PC-3 (cell line): ENCODE measurements around the gene ITGAL. TPM values are rescaled to one million over a fixed set of nuclear protein-coding genes. Genes with fewer than 3 reads are reported as not detected.

Experiments
- ATAC-seq: fragments of 200-7000 bp; cut with Tn5 transposase; 2 replicates; pipeline ENCODE4 v1.9.1; 2020; ENCODE audit warnings: mild to moderate bottlenecking, moderate library complexity
- BruUV-seq: library from RNA; stranded (reverse); fragments of 400-500 nt; replicated peaks from 2 replicates; lab custom pipeline; 2021; lab: Mats Ljungman, UMichigan
- CTCF ChIA-PET: fragments of 300-600 bp; sonication (Branson Sonifier 250); formaldehyde crosslinking; loops from one replicate; lab custom pipeline; 2022; ENCODE audit warnings: antibody characterized with exemption; lab: Charles Lee
- POLR2A ChIA-PET: fragments of 300-600 bp; sonication (Branson Sonifier 250); formaldehyde crosslinking; loops from one replicate; lab custom pipeline; 2022; ENCODE audit warnings: antibody characterized with exemption; ENCODE audit not compliant: unreplicated experiment; lab: Charles Lee
- DNase-seq: peaks from one replicate; pipeline ENCODE4 v3.0.0-alpha.2; 2015
- H2AFZ ChIP-seq: fragments of 300-600 bp; sonication (generic); 2 replicates; pipeline ENCODE4 v1.6.0; 2016; ENCODE audit warnings: antibody characterized with exemption, low read length
- H3F3A ChIP-seq: fragments of 300-600 bp; sonication (generic); one replicate; pipeline ENCODE4 v1.6.0; 2017; ENCODE audit warnings: antibody characterized with exemption, low read length, control low read depth, mild to moderate bottlenecking; ENCODE audit not compliant: unreplicated experiment
- H3K27ac ChIP-seq: fragments of 300-600 bp; sonication (generic); 2 replicates; pipeline ENCODE4 v1.5.1; 2016; ENCODE audit warnings: mild to moderate bottlenecking, low read length
- H3K27me3 ChIP-seq: fragments of 300-600 bp; sonication (generic); 2 replicates; pipeline ENCODE4 v1.6.1; 2016; ENCODE audit warnings: low read length, mixed read lengths
- H3K36me3 ChIP-seq: fragments of 300-600 bp; sonication (generic); 2 replicates; pipeline ENCODE4 v1.6.1; 2016; ENCODE audit warnings: low read depth, mixed run types, low read length, mixed read lengths
- H3K4me1 ChIP-seq: fragments of 300-600 bp; sonication (generic); 2 replicates; pipeline ENCODE4 v1.5.1; 2016; ENCODE audit warnings: low read length; ENCODE audit not compliant: insufficient read depth
- H3K4me2 ChIP-seq: fragments of 300-600 bp; sonication (generic); 2 replicates; pipeline ENCODE4 v1.6.0; 2016; ENCODE audit warnings: low read length
- H3K4me3 ChIP-seq: fragments of 300-600 bp; sonication (generic); 2 replicates; pipeline ENCODE4 v1.5.1; 2016; ENCODE audit warnings: mild to moderate bottlenecking, low read length, mixed read lengths
- H3K79me2 ChIP-seq: fragments of 300-600 bp; sonication (generic); 2 replicates; pipeline ENCODE4 v1.6.1; 2017; ENCODE audit warnings: low read length, mixed read lengths
- H3K9ac ChIP-seq: fragments of 300-600 bp; sonication (generic); 2 replicates; pipeline ENCODE4 v1.6.0; 2016; ENCODE audit warnings: mild to moderate bottlenecking, low read length
- H3K9me2 ChIP-seq: fragments of 300-600 bp; sonication (generic); replicated peaks from 2 replicates; pipeline ENCODE4 v1.6.1; 2016; ENCODE audit warnings: mixed run types, low read length, mixed read lengths
- H3K9me3 ChIP-seq: fragments of 300-600 bp; sonication (generic); 2 replicates; pipeline ENCODE4 v1.6.1; 2016; ENCODE audit warnings: low read length, mixed read lengths
- H4K20me1 ChIP-seq: fragments of 300-600 bp; sonication (generic); 2 replicates; pipeline ENCODE4 v1.6.1; 2016; ENCODE audit warnings: low read length, mixed read lengths
- EZH2 ChIP-seq: fragments of 300-600 bp; sonication (generic); IDR thresholded peaks from one replicate; pipeline ENCODE4 v1.6.1; 2017; ENCODE audit warnings: antibody characterized with exemption, mild to moderate bottlenecking, low read length; ENCODE audit not compliant: unreplicated experiment
- EZH2phosphoT487 ChIP-seq: fragments of 300-600 bp; sonication (generic); IDR thresholded peaks from 2 replicates; pipeline ENCODE4 v1.6.1; 2018; ENCODE audit warnings: mild to moderate bottlenecking, antibody characterized with exemption, low read length, borderline replicate concordance
- intact Hi-C: fragments of 100-400 bp; cut with micrococcal nuclease; formaldehyde crosslinking; loops from 2 replicates; pipeline ENCODE4 v1.9.0; 2023
- total RNA-seq: library from RNA; depleted of rRNA; stranded (reverse); fragments of >200 nt; gene quantifications from 2 replicates; pipeline ENCODE4 v1.2.3, GENCODE V29; 2014
- TF ChIP-seq, protein P1 (sequence below): fragments of 300-600 bp; sonication (generic); conservative IDR thresholded peaks from 2 replicates; pipeline ENCODE4 v1.5.1; 2017; ENCODE audit warnings: antibody characterized with exemption, low read depth, mild to moderate bottlenecking, low read length

The ITGAL gene
- total RNA-seq, 1 experiment from 2014 or later, result not detected

DNA sequence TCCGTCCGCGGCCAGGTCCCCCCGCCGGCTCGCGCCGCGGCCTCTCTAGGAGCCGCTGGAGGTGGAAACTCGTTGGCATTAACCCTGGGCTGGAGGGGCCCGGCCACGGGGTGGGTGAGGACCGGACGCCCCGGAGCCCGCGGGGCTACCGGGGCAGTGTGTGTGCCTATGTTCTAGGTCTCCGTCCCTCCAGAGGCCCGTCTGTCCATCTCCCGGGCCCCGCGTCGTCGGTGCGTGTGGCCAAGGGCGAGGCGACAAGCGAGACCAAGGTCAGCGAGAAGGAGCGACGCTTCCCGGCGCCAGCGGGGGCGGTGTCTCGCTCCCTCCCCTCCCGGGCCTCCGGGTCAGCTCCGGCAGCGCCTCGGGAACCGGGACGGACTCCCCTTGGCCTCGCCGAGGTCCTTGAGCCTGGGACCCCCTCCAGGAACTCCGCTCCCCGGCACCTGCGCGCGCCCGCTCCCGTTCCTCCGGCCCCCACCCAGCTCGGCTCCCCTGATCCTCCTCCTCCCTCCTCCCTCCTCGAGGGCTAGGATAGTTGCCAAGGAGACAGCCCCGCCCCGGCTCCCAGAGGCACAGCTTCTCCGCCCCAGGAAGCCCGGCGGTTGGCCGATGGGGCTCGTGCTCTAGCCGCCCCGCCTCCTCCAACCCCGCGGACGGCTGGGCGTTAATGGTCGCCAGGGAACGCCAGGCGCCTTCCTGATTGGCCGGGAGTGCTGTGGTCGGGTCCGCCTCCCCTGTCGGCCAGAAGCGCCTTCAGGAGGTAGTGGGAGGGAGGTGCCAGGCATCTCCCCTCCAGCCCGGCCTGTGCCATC, 54.5 kb downstream of the ITGAL start:
- TF ChIP-seq, protein P1, sequence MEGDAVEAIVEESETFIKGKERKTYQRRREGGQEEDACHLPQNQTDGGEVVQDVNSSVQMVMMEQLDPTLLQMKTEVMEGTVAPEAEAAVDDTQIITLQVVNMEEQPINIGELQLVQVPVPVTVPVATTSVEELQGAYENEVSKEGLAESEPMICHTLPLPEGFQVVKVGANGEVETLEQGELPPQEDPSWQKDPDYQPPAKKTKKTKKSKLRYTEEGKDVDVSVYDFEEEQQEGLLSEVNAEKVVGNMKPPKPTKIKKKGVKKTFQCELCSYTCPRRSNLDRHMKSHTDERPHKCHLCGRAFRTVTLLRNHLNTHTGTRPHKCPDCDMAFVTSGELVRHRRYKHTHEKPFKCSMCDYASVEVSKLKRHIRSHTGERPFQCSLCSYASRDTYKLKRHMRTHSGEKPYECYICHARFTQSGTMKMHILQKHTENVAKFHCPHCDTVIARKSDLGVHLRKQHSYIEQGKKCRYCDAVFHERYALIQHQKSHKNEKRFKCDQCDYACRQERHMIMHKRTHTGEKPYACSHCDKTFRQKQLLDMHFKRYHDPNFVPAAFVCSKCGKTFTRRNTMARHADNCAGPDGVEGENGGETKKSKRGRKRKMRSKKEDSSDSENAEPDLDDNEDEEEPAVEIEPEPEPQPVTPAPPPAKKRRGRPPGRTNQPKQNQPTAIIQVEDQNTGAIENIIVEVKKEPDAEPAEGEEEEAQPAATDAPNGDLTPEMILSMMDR, result peak; percentile 21; the same call in 1 of the 2 replicates
- no peak for TF ChIP-seq EZH2
- Histone ChIP-seq H3K9me3 (no peaks in the 10 kb centered on the region), H3K79me2 (peaks cover 8% of the 10 kb centered on the region), H3K4me2 (peak overlapping the region; percentile 95), H3K9ac (peak overlapping the region; percentile 95), H3K4me1 (peaks cover 7% of the 10 kb centered on the region), H2AFZ (peak overlapping the region; percentile 87), H3K27me3 (no peaks in the 10 kb centered on the region), H4K20me1 (no peaks in the 10 kb centered on the region), H3K27ac (peak overlapping the region; percentile 88), H3K9me2 (no peaks in the 10 kb centered on the region), H3K36me3 (no peaks in the 10 kb centered on the region), H3F3A (no peaks in the 10 kb centered on the region), H3K4me3 (peak overlapping the region; percentile 89)
- no TSS peak for BruUV-seq
- ChIA-PET CTCF (interaction anchor here (1.2 kb wide), 1 partner anchor 89 kb away, joined by 4 read pairs; no protein-coding TSS in a partner anchor), POLR2A (interaction anchor here (0.6 to 1.1 kb wide), 2 partner anchors 25 to 97 kb away, joined by 3 to 5 read pairs; partner anchors contain the start of gene DCTPP1)
- intact Hi-C loops, result loop anchor here (10.0 kb wide), 2 partner anchors 82 to 108 kb away; partner anchors contain the start of gene SEPHS2
- peak; percentile 95 for DNase-seq
- ATAC-seq, result peak; percentile 89

DNA sequence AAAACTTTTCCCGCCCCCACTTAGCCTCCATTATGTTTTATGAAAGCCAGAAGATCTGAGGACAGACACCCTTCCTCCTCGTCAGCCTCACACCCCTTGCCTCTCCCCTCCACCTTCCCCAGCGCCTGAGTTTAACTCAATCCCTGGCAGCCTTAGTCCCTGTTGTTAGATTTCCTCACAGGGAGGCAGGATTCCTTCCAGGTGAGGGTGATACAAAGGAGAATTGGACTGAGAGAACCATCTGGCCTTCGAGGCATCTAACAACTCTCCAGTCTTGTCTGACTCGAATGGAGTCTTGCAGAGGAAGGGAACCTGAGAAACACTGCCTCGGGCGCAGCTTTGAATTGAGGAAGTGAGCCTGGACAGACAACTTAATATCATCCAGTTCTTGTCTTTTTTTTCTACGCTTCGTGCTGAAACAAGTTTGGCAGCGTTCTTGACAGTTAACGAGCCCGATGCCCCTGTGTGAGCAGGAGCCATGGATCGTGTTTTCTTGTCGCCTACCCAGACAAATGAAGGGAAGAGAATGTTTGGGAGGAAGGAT, 55.2 kb downstream of the ITGAL start:
- TF ChIP-seq, protein P1, result no peak
- TF ChIP-seq EZH2, result no peak
- TF ChIP-seq EZH2phosphoT487, result no peak
- peaks cover 8% of the 10 kb centered on the region for H3K79me2 ChIP-seq
- no peaks in the 10 kb centered on the region for H4K20me1 ChIP-seq
- H3K27ac ChIP-seq, result peak overlapping the region; percentile 60
- H3K9me2 ChIP-seq, result no peaks in the 10 kb centered on the region
- H3F3A ChIP-seq, result no peaks in the 10 kb centered on the region
- peak overlapping the region; percentile 95 for H3K4me2 ChIP-seq
- H3K4me3 ChIP-seq, result peak overlapping the region; percentile 89; the same call in 1 of the 2 replicates
- peak overlapping the region; percentile 87 for H2AFZ ChIP-seq
- ChIA-PET CTCF (interaction anchor here (1.2 kb wide), 1 partner anchor 88 kb away, joined by 4 read pairs; no protein-coding TSS in a partner anchor), POLR2A (interaction anchor here (1.1 kb wide), 1 partner anchor 98 kb away, joined by 5 read pairs; the partner anchor contains the start of gene DCTPP1)
- H3K36me3 ChIP-seq, result no peaks in the 10 kb centered on the region
- H3K9ac ChIP-seq, result peak overlapping the region; percentile 43
- BruUV-seq, result TSS peak; percentile 87
- H3K4me1 ChIP-seq, result peaks cover 7% of the 10 kb centered on the region
- DNase-seq (peak; percentile 28), ATAC-seq (no peak; the same call in 1 of the 2 replicates)
- no peaks in the 10 kb centered on the region for H3K9me3 ChIP-seq
- intact Hi-C loops, result loop anchor here (10.0 kb wide), 2 partner anchors 83 to 107 kb away; partner anchors contain the start of gene SEPHS2
- no peaks in the 10 kb centered on the region for H3K27me3 ChIP-seq
